GM12878 (cell line): ENCODE data around the gene PLB1. TPM values are rescaled to one million over a fixed set of nuclear protein-coding genes. Genes with fewer than 3 reads are reported as not detected.

Source experiments
- ATAC-seq: fragments of 200-7000 bp; cut with Tn5 transposase; 3 replicates; pipeline ENCODE4 v1.9.1; 2020; ENCODE audit warnings: mild to moderate bottlenecking, moderate library complexity
- BruUV-seq: library from RNA; stranded (reverse); fragments of 400-500 nt; replicated peaks from 2 replicates; lab custom pipeline; 2021; lab: Mats Ljungman, UMichigan
- CTCF ChIA-PET: fragments of 300-600 bp; sonication (Branson Sonifier 250); formaldehyde crosslinking; extraction: SDS; loops from one replicate; lab custom pipeline; 2021; ENCODE audit warnings: inconsistent platforms; lab: Yijun Ruan, JAX
- POLR2A ChIA-PET: fragments of 350-600 bp; formaldehyde crosslinking; extraction: SDS; loops from one replicate; lab custom pipeline; 2021; ENCODE audit warnings: inconsistent platforms; lab: Charles Lee
- RAD21 ChIA-PET: fragments of 300-600 bp; sonication (Branson Sonifier 250); formaldehyde crosslinking; loops from one replicate; lab custom pipeline; 2023; ENCODE audit warnings: antibody characterized with exemption; ENCODE audit not compliant: unreplicated experiment; lab: Charles Lee
- SMC1A ChIA-PET: fragments of 300-600 bp; sonication (Branson Sonifier 250); formaldehyde crosslinking; loops from one replicate; lab custom pipeline; 2023; ENCODE audit not compliant: unreplicated experiment, uncharacterized antibody; lab: Charles Lee
- DNase-seq: peaks from one replicate; pipeline ENCODE4 v3.0.0-alpha.2; 2011; ENCODE audit warnings: low read depth, low spot score
- FAIRE-seq: peaks from 3 replicates; lab custom pipeline; 2011; peaks lifted over from hg19 to GRCh38; lab: Jason Lieb, UNC
- H2AFZ ChIP-seq: 2 replicates; pipeline ENCODE4 v1.6.0; 2011; ENCODE audit warnings: low read depth, low read length, control low read depth; ENCODE audit not compliant: control insufficient read depth
- H3K27ac ChIP-seq: 2 replicates; pipeline ENCODE4 v1.5.1; 2011; ENCODE audit warnings: control low read depth; ENCODE audit not compliant: control insufficient read depth, insufficient read depth
- H3K27me3 ChIP-seq, 2 experiments: replicated peaks in 1 of 2; 2 replicates each; pipeline versions ENCODE4 v1.6.0 to v1.6.1; 2011; ENCODE audit warnings: low read length in 1 of 2; ENCODE audit not compliant: control insufficient read depth in 2 of 2, insufficient read depth in 2 of 2
- H3K36me3 ChIP-seq, 2 experiments: 2 replicates each; pipeline ENCODE4 v1.5.1; 2011; ENCODE audit warnings: low read length in 1 of 2; ENCODE audit not compliant: control insufficient read depth in 2 of 2, insufficient read depth in 2 of 2
- H3K4me1 ChIP-seq: 2 replicates; pipeline ENCODE4 v1.6.1; 2011; ENCODE audit warnings: mild to moderate bottlenecking, low read length, moderate library complexity, mixed read lengths; ENCODE audit not compliant: control insufficient read depth, insufficient read depth
- H3K4me2 ChIP-seq: 2 replicates; pipeline ENCODE4 v1.6.0; 2011; ENCODE audit warnings: control low read depth; ENCODE audit not compliant: control insufficient read depth, insufficient read depth
- H3K4me3 ChIP-seq: fragments of 200-600 bp; sonication (generic); 2 replicates; pipeline ENCODE4 v1.5.1; 2016
- H3K79me2 ChIP-seq: 2 replicates; pipeline ENCODE4 v1.6.0; 2011; ENCODE audit warnings: low read length; ENCODE audit not compliant: control insufficient read depth, insufficient read depth
- H3K9ac ChIP-seq: 2 replicates; pipeline ENCODE4 v1.8.0; 2011; ENCODE audit warnings: low read length, control low read depth, mixed read lengths; ENCODE audit not compliant: control insufficient read depth, insufficient read depth
- H3K9me3 ChIP-seq: replicated peaks from 3 replicates; pipeline ENCODE4 v1.5.1; 2011; ENCODE audit warnings: mild to moderate bottlenecking, low read length; ENCODE audit not compliant: control insufficient read depth, insufficient read depth
- H4K20me1 ChIP-seq: 2 replicates; pipeline ENCODE4 v1.6.0; 2011; ENCODE audit not compliant: control insufficient read depth, insufficient read depth
- BRCA1 ChIP-seq: IDR thresholded peaks from 2 replicates; pipeline ENCODE4 v1.6.1; 2011; ENCODE audit warnings: low read depth, low read length, improper control_type of control experiment
- HDAC2 ChIP-seq: fragments of 200-600 bp; sonication (generic); IDR thresholded peaks from 2 replicates; pipeline ENCODE4 v1.6.1; 2017
- KLF5 ChIP-seq: fragments of 450-650 bp; IDR thresholded peaks from 2 replicates; pipeline ENCODE4 v1.6.1; 2014; ENCODE audit warnings: mild to moderate bottlenecking; ENCODE audit not compliant: partially characterized antibody
- MTA3 ChIP-seq: IDR thresholded peaks from 2 replicates; pipeline ENCODE4 v1.6.1; 2012; ENCODE audit warnings: low read length, inconsistent platforms, borderline replicate concordance
- PKNOX1 ChIP-seq: fragments of 450-650 bp; IDR thresholded peaks from 2 replicates; pipeline ENCODE4 v1.6.1; 2016; ENCODE audit warnings: mild to moderate bottlenecking
- RELA ChIP-seq: fragments of 450-650 bp; IDR thresholded peaks from 2 replicates; pipeline ENCODE4 v1.8.0; 2014; ENCODE audit warnings: borderline replicate concordance; ENCODE audit not compliant: partially characterized antibody
- WGBS: methylation state at CpG from one replicate; pipeline ENCODE4 v1.1.6; 2016; ENCODE audit warnings: low lambda C conversion rate; ENCODE audit not compliant: insufficient replicate concordance, insufficient coverage; ENCODE audit errors: missing lambda C conversion rate; 5-methylcytosine and 5-hydroxymethylcytosine counted together
- in situ Hi-C: fragments of 300-500 bp; cut with MboI; formaldehyde crosslinking; loops from 9 replicates; pipeline ENCODE4 v1.14.3; 2018; ENCODE audit warnings: mixed read lengths
- intact Hi-C: fragments of 100-400 bp; cut with micrococcal nuclease; formaldehyde crosslinking; loops from one replicate; pipeline ENCODE4 v1.14.2; 2022; ENCODE audit not compliant: unreplicated experiment
- polyA plus RNA-seq, 11 experiments: library from polyadenylated mRNA; depleted of rRNA in 4 of 11; unstranded in 6 of 11; stranded (reverse) in 5 of 11; fragments of >200 nt; fragmentation: Nextera tagmentation in 4 of 11; fragmentation: Illumina TruSeq in 1 of 11; extraction: Ambion mirVana in 4 of 11; extraction: Trizol in 1 of 11; gene quantifications; 1 replicate in 1 of 11; 2 replicates in 10 of 11; pipeline versions ENCODE4 v1.2.1 to v1.2.3, GENCODE V29; 2011 to 2016; ENCODE audit warnings: inconsistent platforms in 2 of 11, missing spikeins in 2 of 11, low read depth in 1 of 11
- total RNA-seq, 4 experiments: library from RNA; depleted of rRNA in 3 of 4; stranded (reverse); fragments of >200 nt in 3 of 4; fragmentation: Illumina TruSeq in 1 of 4; extraction: Trizol in 1 of 4; gene quantifications; 2 replicates each; pipeline versions ENCODE4 v1.2.1 to v1.2.3, GENCODE V29; 2013 to 2021

PLB1 gene
- total and polyA plus RNA-seq, 10 of the 15 experiments (the other 5 are each of a cell fraction or from before 2014, with no cell fraction given), result 0.03 to 0.49 (median 0.28) TPM

- FAIRE-seq (no peak), DNase-seq (no peak), ATAC-seq (no peak)
- H2AFZ ChIP-seq, result no peak overlapping the region
- H3K4me1 ChIP-seq, result peaks cover 3% of the 10 kb centered on the region; the same call in 1 of the 2 replicates
- H3K36me3 ChIP-seq, result no peaks in the 10 kb centered on the region
- in situ Hi-C loops (no loop called here), intact Hi-C loops (loop anchor here (5.0 kb wide), 1 partner anchor 329 kb away; no protein-coding TSS in a partner anchor)
- no TSS peak for BruUV-seq
- no peaks in the 10 kb centered on the region for H3K9me3 ChIP-seq
- TF ChIP-seq MTA3 (no peak), PKNOX1 (no peak), BRCA1 (no peak), RELA (no peak), KLF5 (no peak), HDAC2 (no peak)
- H4K20me1 ChIP-seq, result no peaks in the 10 kb centered on the region
- no peak overlapping the region for H3K27ac ChIP-seq
- POLR2A ChIA-PET, result interaction anchor here (0.6 to 0.7 kb wide), 3 partner anchors 24 to 186 kb away, joined by 3 to 6 read pairs (median 4); no protein-coding TSS in a partner anchor
- no peaks in the 10 kb centered on the region; a peak in 1 of 4 replicates for H3K27me3 ChIP-seq
- RAD21 ChIA-PET, result interaction anchor here (0.6 to 2.6 kb wide), 3 partner anchors 125 to 1350 kb away, joined by 3 to 11 read pairs (median 4); partner anchors contain the start of gene PPP1CB
- H3K9ac ChIP-seq, result no peak overlapping the region
- CTCF ChIA-PET, result interaction anchor here (0.9 to 2.9 kb wide), 9 partner anchors 10 to 187 kb away, joined by 3 to 36 read pairs (median 6); no protein-coding TSS in a partner anchor
- no peak overlapping the region for H3K4me3 ChIP-seq
- H3K79me2 ChIP-seq, result no peaks in the 10 kb centered on the region
- H3K4me2 ChIP-seq, result no peak overlapping the region
- 52% methylated on average over 2 of the region's 2 CpGs for WGBS
- SMC1A ChIA-PET, result interaction anchor here (0.9 to 3.7 kb wide), 2 partner anchors 25 to 27 kb away, joined by 3 to 22 read pairs; no protein-coding TSS in a partner anchor
Observed at GRCh38 chr2:28568036-28568435, 72.2 kb downstream of the PLB1 start.
